IMR-90 (cell line): ENCODE results near the gene NEDD1. TPM values are rescaled to one million over a fixed set of nuclear protein-coding genes. Genes with fewer than 3 reads are reported as not detected.

Experiments used
- ATAC-seq: fragments of 200-7000 bp; cut with Tn5 transposase; 2 replicates; pipeline ENCODE4 v1.9.1; 2020; ENCODE audit warnings: low read depth, mild to moderate bottlenecking, moderate library complexity
- BruUV-seq: library from RNA; stranded (reverse); fragments of 400-500 nt; replicated peaks from 2 replicates; lab custom pipeline; 2021; lab: Mats Ljungman, UMichigan
- CTCF ChIA-PET: fragments of 300-600 bp; formaldehyde crosslinking; extraction: SDS; loops from one replicate; lab custom pipeline; 2021; ENCODE audit warnings: antibody characterized with exemption; lab: Yijun Ruan, JAX
- POLR2A ChIA-PET: fragments of 300-600 bp; sonication (Branson Sonifier 250); formaldehyde crosslinking; loops from one replicate; lab custom pipeline; 2022; ENCODE audit warnings: antibody characterized with exemption; ENCODE audit not compliant: unreplicated experiment; lab: Charles Lee
- DNase-seq: peaks from one replicate; pipeline ENCODE4 v3.0.0; 2013
- H2AFZ ChIP-seq: replicated peaks from 2 replicates; pipeline ENCODE3; 2013; ENCODE audit warnings: low read length, mild to moderate bottlenecking; ENCODE audit not compliant: poor library complexity
- H2AK5ac ChIP-seq: 2 replicates; pipeline ENCODE4 v1.6.1; 2013; ENCODE audit warnings: low read depth, low read length, inconsistent platforms
- H2AK9ac ChIP-seq: replicated peaks from 2 replicates; pipeline ENCODE3; 2013; ENCODE audit warnings: mild to moderate bottlenecking, low read depth, low read length, moderate library complexity; ENCODE audit not compliant: poor library complexity
- H2BK120ac ChIP-seq: 2 replicates; pipeline ENCODE4 v1.6.1; 2013; ENCODE audit warnings: low read depth, low read length, inconsistent platforms
- H2BK15ac ChIP-seq: 3 replicates; pipeline ENCODE4 v1.6.1; 2013; ENCODE audit warnings: low read depth, low read length, inconsistent platforms
- H2BK20ac ChIP-seq: 2 replicates; pipeline ENCODE4 v1.6.1; 2013; ENCODE audit warnings: low read depth, mild to moderate bottlenecking, inconsistent platforms, low read length, moderate library complexity
- H2BK5ac ChIP-seq: 2 replicates; pipeline ENCODE4 v1.6.1; 2013; ENCODE audit warnings: mild to moderate bottlenecking, low read depth, low read length, inconsistent platforms; ENCODE audit not compliant: poor library complexity, severe bottlenecking
- H3K14ac ChIP-seq: replicated peaks from 2 replicates; pipeline ENCODE4 v1.6.1; 2013; ENCODE audit warnings: low read depth, low read length, inconsistent platforms
- H3K18ac ChIP-seq: 2 replicates; pipeline ENCODE4 v1.6.1; 2013; ENCODE audit warnings: low read depth, low read length, control low read depth
- H3K23ac ChIP-seq: 2 replicates; pipeline ENCODE4 v1.6.1; 2013; ENCODE audit warnings: low read depth, low read length, inconsistent platforms
- H3K27ac ChIP-seq: 2 replicates; pipeline ENCODE4 v1.5.1; 2013; ENCODE audit warnings: mild to moderate bottlenecking, control low read depth, low read length; ENCODE audit not compliant: insufficient read depth
- H3K27me3 ChIP-seq: 2 replicates; pipeline ENCODE4 v1.6.1; 2013; ENCODE audit warnings: low read length; ENCODE audit not compliant: control insufficient read depth, insufficient read depth
- H3K36me3 ChIP-seq: 2 replicates; pipeline ENCODE4 v1.6.1; 2013; ENCODE audit warnings: low read length, mixed read lengths; ENCODE audit not compliant: control insufficient read depth, insufficient read depth
- H3K4ac ChIP-seq: 2 replicates; pipeline ENCODE4 v1.6.1; 2013; ENCODE audit warnings: low read depth, low read length, inconsistent platforms
- H3K4me1 ChIP-seq: 2 replicates; pipeline ENCODE4 v1.6.1; 2013; ENCODE audit warnings: low read length, mixed read lengths; ENCODE audit not compliant: control insufficient read depth, insufficient read depth
- H3K4me2 ChIP-seq: 2 replicates; pipeline ENCODE4 v1.6.1; 2013; ENCODE audit warnings: low read depth, mild to moderate bottlenecking, control low read depth, low read length, moderate library complexity
- H3K4me3 ChIP-seq: 2 replicates; pipeline ENCODE4 v1.5.1; 2013; ENCODE audit warnings: low read depth, mild to moderate bottlenecking, control low read depth, low read length, moderate library complexity; ENCODE audit not compliant: insufficient read depth
- H3K56ac ChIP-seq: 2 replicates; pipeline ENCODE4 v1.6.1; 2013; ENCODE audit warnings: low read length, inconsistent platforms; ENCODE audit not compliant: insufficient read depth; ENCODE audit errors: extremely low read depth
- H3K79me1 ChIP-seq, 2 experiments: 2 replicates each; pipeline ENCODE4 v1.6.1; 2013; ENCODE audit warnings: low read length in 2 of 2, inconsistent platforms in 1 of 2, low read depth in 1 of 2
- H3K9ac ChIP-seq: 2 replicates; pipeline ENCODE4 v1.6.1; 2013; ENCODE audit warnings: low read depth, low read length, control low read depth
- H3K9me1 ChIP-seq: 2 replicates; pipeline ENCODE4 v1.6.1; 2013; ENCODE audit warnings: low read length, inconsistent platforms; ENCODE audit not compliant: insufficient read depth
- H3K9me3 ChIP-seq: 2 replicates; pipeline ENCODE4 v1.6.1; 2013; ENCODE audit warnings: low read length; ENCODE audit not compliant: control insufficient read depth, insufficient read depth
- H4K20me1 ChIP-seq: 2 replicates; pipeline ENCODE4 v1.6.1; 2013; ENCODE audit warnings: low read length, inconsistent platforms; ENCODE audit not compliant: insufficient read depth
- H4K5ac ChIP-seq: 2 replicates; pipeline ENCODE4 v1.6.1; 2013; ENCODE audit warnings: mild to moderate bottlenecking, low read depth, low read length, control low read depth
- H4K8ac ChIP-seq, 2 experiments: 2 replicates each; pipeline ENCODE4 v1.6.1; 2013; ENCODE audit warnings: low read depth in 2 of 2, low read length in 2 of 2, control low read depth in 1 of 2, inconsistent platforms in 1 of 2
- H4K91ac ChIP-seq: 2 replicates; pipeline ENCODE4 v1.6.1; 2013; ENCODE audit warnings: low read depth, low read length, inconsistent platforms; ENCODE audit not compliant: insufficient read depth
- CHD1 ChIP-seq: IDR thresholded peaks from 2 replicates; pipeline ENCODE4 v1.6.1; 2012; ENCODE audit warnings: low read depth, low read length, improper control_type of control experiment
- ELK1 ChIP-seq: fragments of 150-350 bp; IDR thresholded peaks from 2 replicates; pipeline ENCODE4 v1.6.1; 2016; ENCODE audit warnings: low read depth, mild to moderate bottlenecking, low read length, moderate library complexity, borderline replicate concordance
- MAFK ChIP-seq: IDR thresholded peaks from 2 replicates; pipeline ENCODE4 v1.6.1; 2012; ENCODE audit warnings: low read depth, low read length, improper control_type of control experiment
- MAZ ChIP-seq: IDR thresholded peaks from 2 replicates; pipeline ENCODE4 v1.6.1; 2012; ENCODE audit warnings: low read depth, mild to moderate bottlenecking, low read length, improper control_type of control experiment, moderate library complexity, borderline replicate concordance
- RCOR1 ChIP-seq: IDR thresholded peaks from 2 replicates; pipeline ENCODE4 v1.6.1; 2012; ENCODE audit warnings: mild to moderate bottlenecking, low read length, improper control_type of control experiment; ENCODE audit not compliant: insufficient replicate concordance
- RFX5 ChIP-seq: IDR thresholded peaks from 2 replicates; pipeline ENCODE4 v1.8.0; 2012; ENCODE audit warnings: low read depth, mild to moderate bottlenecking, low read length, moderate library complexity
- SMC3 ChIP-seq: fragments of 150-350 bp; IDR thresholded peaks from 2 replicates; pipeline ENCODE4 v1.6.1; 2016; ENCODE audit warnings: low read depth, mild to moderate bottlenecking, antibody characterized with exemption, low read length, moderate library complexity
- USF2 ChIP-seq: fragments of 150-350 bp; IDR thresholded peaks from 2 replicates; pipeline ENCODE4 v1.6.1; 2017; ENCODE audit warnings: mild to moderate bottlenecking, antibody characterized with exemption, low read length, low read depth
- WGBS, 2 experiments: methylation state at CpG; one replicate each; pipeline versions ENCODE4 v1.1.5 to v1.1.7; 2013; ENCODE audit warnings: missing lambda C conversion rate in 2 of 2; ENCODE audit not compliant: insufficient read length in 1 of 2; ENCODE audit errors: extremely low coverage in 2 of 2; 5-methylcytosine and 5-hydroxymethylcytosine counted together
- dilution Hi-C: fragments of 300-500 bp; cut with HindIII; formaldehyde crosslinking; loops from one replicate; pipeline ENCODE4 v1.14.3; 2018; ENCODE audit warnings: low sequenced_read_pairs; ENCODE audit not compliant: unreplicated experiment
- in situ Hi-C: fragments of 300-500 bp; cut with MboI; formaldehyde crosslinking; loops from 3 replicates; pipeline ENCODE4 v1.14.3; 2019; ENCODE audit warnings: low sequenced_read_pairs, inconsistent platforms, mixed read lengths
- intact Hi-C: fragments of 100-400 bp; cut with micrococcal nuclease; formaldehyde crosslinking; loops from 2 replicates; pipeline ENCODE4 v1.10.0; 2022
- polyA plus RNA-seq, 3 experiments: library from polyadenylated mRNA; depleted of rRNA; stranded (reverse); fragments of >200 nt; gene quantifications; 2 replicates each; pipeline ENCODE4 v1.2.3, GENCODE V29; 2012; ENCODE audit warnings: low replicate concordance in 1 of 3
- total RNA-seq: library from RNA; depleted of rRNA; stranded (reverse); fragments of >200 nt; gene quantifications from 2 replicates; pipeline ENCODE4 v1.2.3, GENCODE V29; 2012

The NEDD1 gene
- total and polyA plus RNA-seq, 2 of the 4 experiments (the other 2 are of a cell fraction): 10.0 to 48.0 TPM

GRCh38 chr12:96989916-96990315 is 82.9 kb downstream of the NEDD1 start:
- Histone ChIP-seq H3K4me2 (no peak overlapping the region), H3K4me1 (no peaks in the 10 kb centered on the region), H3K4me3 (no peak overlapping the region), H3K9me1 (no peaks in the 10 kb centered on the region), H4K5ac (no peak overlapping the region), H4K91ac (no peak overlapping the region), H3K36me3 (no peaks in the 10 kb centered on the region), H2AFZ (no peak overlapping the region), H2BK120ac (no peak overlapping the region), H3K18ac (no peak overlapping the region), H2AK5ac (no peak overlapping the region), H3K79me1 (no peaks in the 10 kb centered on the region), H4K20me1 (no peaks in the 10 kb centered on the region), H3K56ac (no peak overlapping the region), H2BK15ac (no peak overlapping the region), H4K8ac (no peak overlapping the region), H3K23ac (no peak overlapping the region), H2BK5ac (no peak overlapping the region), H3K9me3 (no peaks in the 10 kb centered on the region), H3K14ac (no peak overlapping the region), H2BK20ac (no peak overlapping the region), H3K27ac (no peak overlapping the region), H2AK9ac (no peak overlapping the region), H3K9ac (no peak overlapping the region), H3K27me3 (peaks cover 15% of the 10 kb centered on the region), H3K4ac (no peak overlapping the region)
- ChIA-PET CTCF (no interaction called here), POLR2A (no interaction called here)
- ATAC-seq (no peak), DNase-seq (no peak)
- in situ Hi-C loops: loop anchor here (10.0 to 25.0 kb wide), 2 partner anchors 405 to 1397 kb away; no protein-coding TSS in a partner anchor
- no CpG with 5 or more reads among the region's 5 CpGs for WGBS, 2 experiments
- no TSS peak for BruUV-seq
- TF ChIP-seq ELK1 (no peak), RCOR1 (no peak), RFX5 (no peak), USF2 (no peak), CHD1 (no peak), SMC3 (no peak), MAZ (no peak), MAFK (no peak)
- dilution Hi-C loops: no loop called here
- intact Hi-C loops: no loop called here
